ENCODE results near the gene NUDT16L1.
A peak's percentile ranks its signal among the peaks of the same experiment; 100 is the strongest.
"Not testable (repeated sequence)": the region's sequence is repeated elsewhere in the genome, so short reads cannot be mapped to it uniquely, and the experiment has no call there.

The NUDT16L1 gene

DNA sequence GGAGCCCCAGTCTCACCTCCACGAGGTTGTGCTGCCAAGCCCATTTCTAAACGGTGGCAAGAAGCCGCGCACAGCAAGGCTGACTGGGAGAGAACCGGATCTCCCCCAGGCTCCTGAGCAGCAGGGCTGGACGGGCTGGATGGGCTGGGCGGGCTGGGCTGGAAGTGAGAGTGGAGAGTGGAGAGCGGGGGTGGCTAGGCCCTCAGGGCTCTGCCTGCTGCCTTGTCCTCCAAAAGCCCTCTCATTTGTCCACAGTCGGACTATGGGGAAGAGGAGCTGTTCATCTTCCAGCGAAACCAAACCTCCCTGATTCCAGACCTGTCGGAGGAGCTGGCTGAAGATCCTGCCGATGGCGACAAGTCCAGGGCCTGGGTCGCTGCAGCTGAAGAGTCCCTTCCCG is 44.2 kb downstream of the NUDT16L1 start:
- Histone ChIP-seq H3K4me2 (ENCODE audit: low read length) (no peak overlapping the region), H2AFZ (no peak overlapping the region), H3K79me2 (no peaks in the 10 kb centered on the region), H3K4me1 (peaks cover 6% of the 10 kb centered on the region), H3K9me3 (ENCODE audit: control insufficient read depth, low read length) (no peaks in the 10 kb centered on the region), H3K27me3 (ENCODE audit: control insufficient read depth, insufficient read depth, low read length) (no peaks in the 10 kb centered on the region), H3K4me3 (ENCODE audit: low read depth, low read length) (no peak overlapping the region), H3K36me3 (ENCODE audit: control insufficient read depth, insufficient read depth, low read length) (no peaks in the 10 kb centered on the region), H3K27ac (no peak overlapping the region), H3K9ac (no peak overlapping the region)
- TF ChIP-seq, protein P1, sequence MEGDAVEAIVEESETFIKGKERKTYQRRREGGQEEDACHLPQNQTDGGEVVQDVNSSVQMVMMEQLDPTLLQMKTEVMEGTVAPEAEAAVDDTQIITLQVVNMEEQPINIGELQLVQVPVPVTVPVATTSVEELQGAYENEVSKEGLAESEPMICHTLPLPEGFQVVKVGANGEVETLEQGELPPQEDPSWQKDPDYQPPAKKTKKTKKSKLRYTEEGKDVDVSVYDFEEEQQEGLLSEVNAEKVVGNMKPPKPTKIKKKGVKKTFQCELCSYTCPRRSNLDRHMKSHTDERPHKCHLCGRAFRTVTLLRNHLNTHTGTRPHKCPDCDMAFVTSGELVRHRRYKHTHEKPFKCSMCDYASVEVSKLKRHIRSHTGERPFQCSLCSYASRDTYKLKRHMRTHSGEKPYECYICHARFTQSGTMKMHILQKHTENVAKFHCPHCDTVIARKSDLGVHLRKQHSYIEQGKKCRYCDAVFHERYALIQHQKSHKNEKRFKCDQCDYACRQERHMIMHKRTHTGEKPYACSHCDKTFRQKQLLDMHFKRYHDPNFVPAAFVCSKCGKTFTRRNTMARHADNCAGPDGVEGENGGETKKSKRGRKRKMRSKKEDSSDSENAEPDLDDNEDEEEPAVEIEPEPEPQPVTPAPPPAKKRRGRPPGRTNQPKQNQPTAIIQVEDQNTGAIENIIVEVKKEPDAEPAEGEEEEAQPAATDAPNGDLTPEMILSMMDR (IDR thresholded peaks at IDR 0.05): no peak

DNA sequence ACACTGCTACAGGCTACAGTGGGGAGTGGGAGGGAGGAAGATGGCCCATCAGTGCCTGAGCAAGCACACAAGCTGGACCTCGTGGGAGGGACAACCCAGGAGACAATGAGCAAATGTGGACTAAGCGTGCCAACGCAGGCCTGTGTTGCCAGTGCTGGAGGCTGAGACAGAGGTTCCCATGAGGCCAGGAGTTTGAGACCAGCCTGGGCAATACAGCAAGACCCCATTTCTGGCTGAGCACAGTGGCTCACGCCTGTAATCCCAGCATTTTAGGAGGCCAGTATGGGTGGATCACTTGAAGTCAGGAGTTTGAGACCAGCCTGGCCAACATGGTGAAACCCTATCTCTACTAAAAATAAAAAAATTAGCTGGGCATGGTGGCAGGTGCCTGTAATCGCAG is 45.0 kb downstream of the NUDT16L1 start:
- H3K4me2 ChIP-seq (ENCODE audit: low read length); H3K27ac ChIP-seq; H3K79me2 ChIP-seq; H3K4me3 ChIP-seq (ENCODE audit: low read depth, low read length); H2AFZ ChIP-seq; H3K27me3 ChIP-seq (ENCODE audit: control insufficient read depth, insufficient read depth, low read length); H3K36me3 ChIP-seq (ENCODE audit: control insufficient read depth, insufficient read depth, low read length); H3K9me3 ChIP-seq (ENCODE audit: control insufficient read depth, low read length); H3K9ac ChIP-seq: not testable (repeated sequence)
- peaks cover 12% of the 10 kb centered on the region for H3K4me1 ChIP-seq

DNA sequence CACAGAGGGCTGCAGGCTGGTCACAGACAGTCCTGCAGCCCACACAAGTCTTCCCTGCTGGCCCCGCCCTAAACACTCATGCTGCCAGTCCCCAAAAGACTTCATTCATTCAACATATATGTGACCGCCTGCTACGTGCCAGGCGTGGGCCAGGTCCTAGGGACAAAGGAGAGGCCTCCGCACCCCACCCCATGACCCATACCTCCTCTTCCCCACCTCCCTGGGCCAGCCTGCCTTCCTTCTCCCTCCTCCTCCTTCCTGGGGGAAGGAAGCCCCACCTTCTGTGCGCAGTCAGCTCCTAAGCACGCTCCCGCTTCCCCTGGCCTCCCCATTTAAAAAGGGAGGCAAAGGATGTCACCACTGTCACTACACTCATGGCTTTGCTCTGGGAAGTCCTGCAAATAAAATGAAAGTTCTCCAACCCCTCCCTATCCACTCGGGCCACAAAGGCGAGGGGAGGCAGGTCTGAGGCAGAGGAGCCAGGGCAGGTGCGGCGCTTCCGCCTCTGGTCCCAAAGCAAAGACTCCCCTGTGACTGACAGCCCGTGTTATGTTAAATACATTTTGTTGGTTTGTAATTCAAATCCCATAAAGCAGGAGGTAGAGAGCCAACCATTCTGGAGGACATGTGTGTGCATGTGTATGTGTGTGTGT is 50.0 kb downstream of the NUDT16L1 start:
- Histone ChIP-seq H2AFZ (peak overlapping the region; percentile 79), H3K79me2 (no peaks in the 10 kb centered on the region), H3K36me3 (ENCODE audit: control insufficient read depth, insufficient read depth, low read length) (no peaks in the 10 kb centered on the region), H3K27me3 (ENCODE audit: control insufficient read depth, insufficient read depth, low read length) (no peaks in the 10 kb centered on the region), H3K4me2 (ENCODE audit: low read length) (no peak overlapping the region), H3K4me3 (ENCODE audit: low read depth, low read length) (no peak overlapping the region), H3K9ac (no peak overlapping the region), H3K27ac (no peak overlapping the region), H3K9me3 (ENCODE audit: control insufficient read depth, low read length) (no peaks in the 10 kb centered on the region), H3K4me1 (peaks cover 9% of the 10 kb centered on the region)
- TF ChIP-seq, protein P1 (IDR thresholded peaks at IDR 0.05): no peak

DNA sequence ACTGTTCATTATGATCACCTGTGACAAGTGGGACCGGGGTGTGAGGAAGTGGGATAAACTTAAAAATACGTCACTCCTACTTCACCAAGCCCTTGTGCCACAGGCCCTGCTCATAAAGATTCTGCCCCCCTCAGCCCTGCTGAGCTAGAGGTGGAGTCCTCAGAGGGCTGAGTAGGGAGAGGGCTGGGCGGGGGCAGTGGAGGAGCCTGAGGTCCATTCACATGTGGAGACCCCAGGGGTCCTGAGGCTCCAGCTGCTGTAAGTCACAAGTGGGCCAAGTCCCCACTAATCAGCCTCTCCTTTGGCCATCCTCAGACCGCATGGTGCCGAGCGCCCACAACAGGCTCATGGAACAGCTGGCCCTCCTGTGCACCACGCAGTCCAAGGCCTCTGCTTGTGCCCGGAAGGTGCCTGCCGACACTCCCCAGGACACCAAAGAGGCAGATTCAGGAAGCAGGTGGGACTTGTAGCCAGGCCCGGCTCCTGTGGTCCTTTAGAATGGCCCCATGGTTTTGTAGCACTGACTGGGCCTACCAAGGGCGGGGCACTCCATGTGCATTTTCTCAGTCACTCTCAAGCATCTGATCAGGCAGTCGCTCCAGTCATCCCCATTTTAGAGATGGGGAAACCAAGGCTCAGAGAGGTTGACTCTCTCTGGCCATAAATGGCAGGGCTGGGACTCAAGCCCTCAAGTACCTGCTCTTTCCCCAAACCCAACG is 51.4 kb downstream of the NUDT16L1 start:
- Histone ChIP-seq H3K9me3 (ENCODE audit: control insufficient read depth, low read length) (no peaks in the 10 kb centered on the region), H3K4me1 (peaks cover 9% of the 10 kb centered on the region), H3K4me3 (ENCODE audit: low read depth, low read length) (no peak overlapping the region), H3K27me3 (ENCODE audit: control insufficient read depth, insufficient read depth, low read length) (no peaks in the 10 kb centered on the region), H3K9ac (no peak overlapping the region), H3K36me3 (ENCODE audit: control insufficient read depth, insufficient read depth, low read length) (no peaks in the 10 kb centered on the region), H3K27ac (no peak overlapping the region), H3K79me2 (no peaks in the 10 kb centered on the region), H2AFZ (no peak overlapping the region), H3K4me2 (ENCODE audit: low read length) (no peak overlapping the region)
- TF ChIP-seq, protein P1 (IDR thresholded peaks at IDR 0.05): no peak

DNA sequence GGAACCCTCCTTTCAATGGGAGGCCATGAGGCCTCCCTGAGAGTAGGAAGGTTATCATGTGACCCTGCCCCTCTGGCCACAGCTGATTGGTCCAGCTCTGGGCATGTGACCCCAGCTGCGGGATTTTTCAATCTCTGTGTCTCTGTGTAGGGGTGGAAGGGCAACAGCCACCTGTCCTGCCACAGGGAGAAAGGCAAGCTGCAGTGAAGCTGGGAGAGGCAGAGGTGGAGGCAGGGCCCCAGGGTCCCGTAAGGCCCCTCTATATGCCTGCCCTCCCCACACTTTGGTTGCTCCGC is 51.9 kb downstream of the NUDT16L1 start:
- Histone ChIP-seq H3K9me3 (ENCODE audit: control insufficient read depth, low read length) (no peaks in the 10 kb centered on the region), H3K27ac (no peak overlapping the region), H2AFZ (no peak overlapping the region), H3K4me3 (ENCODE audit: low read depth, low read length) (no peak overlapping the region), H3K4me1 (peaks cover 9% of the 10 kb centered on the region), H3K79me2 (no peaks in the 10 kb centered on the region), H3K9ac (no peak overlapping the region), H3K36me3 (ENCODE audit: control insufficient read depth, insufficient read depth, low read length) (no peaks in the 10 kb centered on the region), H3K4me2 (ENCODE audit: low read length) (no peak overlapping the region), H3K27me3 (ENCODE audit: control insufficient read depth, insufficient read depth, low read length) (no peaks in the 10 kb centered on the region)
- TF ChIP-seq, protein P1 (IDR thresholded peaks at IDR 0.05): no peak
